MV-4-11 (cell line): ENCODE data around the gene NDC1.
A peak's percentile ranks its signal among the peaks of the same experiment; 100 is the strongest.
"Not testable (repeated sequence)": the region's sequence is repeated elsewhere in the genome, so short reads cannot be mapped to it uniquely, and the experiment has no call there.

Source experiments
- DNase-seq: peaks from one replicate; lab custom pipeline; 2025; lab: John Stamatoyannopoulos, UW

The NDC1 gene

GRCh38 chr1:53822931-53823330, 15.2 kb downstream of the NDC1 start:
- DNase-seq: peak; percentile 13

GRCh38 chr1:53821380-53821779, 16.7 kb downstream of the NDC1 start:
- DNase-seq: no peak

DNA sequence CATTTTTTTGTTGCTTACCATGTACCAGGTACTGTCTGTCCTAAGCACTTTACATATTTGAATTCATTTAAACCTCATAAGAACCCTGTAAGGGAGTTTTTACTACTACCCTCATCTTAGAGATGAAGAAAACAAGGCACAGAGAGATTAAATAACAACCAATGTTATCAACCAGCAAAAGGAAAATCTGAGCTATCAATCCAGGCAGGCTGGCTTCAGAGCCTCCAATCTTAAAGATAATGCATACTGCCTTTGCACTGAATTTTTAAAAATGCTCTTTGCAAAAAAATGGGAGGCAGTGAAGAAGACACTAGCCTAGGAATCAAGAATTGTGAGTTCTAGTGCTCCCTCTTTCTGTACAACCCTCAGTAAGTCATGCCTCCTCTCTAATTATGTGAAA, 18.7 kb downstream of the NDC1 start:
- DNase-seq: no peak

- DNase-seq: not testable (repeated sequence)
Observed at GRCh38 chr1:53816584-53816983, 21.5 kb downstream of the NDC1 start.

GRCh38 chr1:53815484-53815883, 22.6 kb downstream of the NDC1 start:
- not testable (repeated sequence) for DNase-seq

- peak; percentile 7 for DNase-seq
Observed at GRCh38 chr1:53811414-53811851, 26.7 kb downstream of the NDC1 start.

GRCh38 chr1:53810497-53810896, 27.6 kb downstream of the NDC1 start:
- DNase-seq: no peak

DNA sequence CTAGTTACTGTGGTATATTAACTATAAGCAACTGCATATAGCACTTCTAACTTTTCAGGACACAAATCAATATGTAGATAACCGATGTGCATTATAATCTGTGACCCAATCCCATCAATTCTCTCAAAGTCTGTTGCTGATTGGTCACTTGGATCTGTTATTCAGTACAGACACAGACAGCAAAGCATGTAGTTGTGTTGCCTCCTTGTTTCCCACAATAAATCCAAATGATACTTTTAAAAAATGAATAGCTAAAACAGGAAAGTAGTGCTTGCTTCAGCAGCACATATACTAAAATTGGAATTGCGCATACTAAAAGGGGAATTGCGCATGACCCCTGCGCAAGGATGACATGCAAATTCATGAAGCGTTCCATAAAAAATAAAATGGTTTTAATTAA, 28.1 kb downstream of the NDC1 start:
- DNase-seq: no peak

GRCh38 chr1:53807916-53808315, 30.2 kb downstream of the NDC1 start:
- no peak for DNase-seq

DNA sequence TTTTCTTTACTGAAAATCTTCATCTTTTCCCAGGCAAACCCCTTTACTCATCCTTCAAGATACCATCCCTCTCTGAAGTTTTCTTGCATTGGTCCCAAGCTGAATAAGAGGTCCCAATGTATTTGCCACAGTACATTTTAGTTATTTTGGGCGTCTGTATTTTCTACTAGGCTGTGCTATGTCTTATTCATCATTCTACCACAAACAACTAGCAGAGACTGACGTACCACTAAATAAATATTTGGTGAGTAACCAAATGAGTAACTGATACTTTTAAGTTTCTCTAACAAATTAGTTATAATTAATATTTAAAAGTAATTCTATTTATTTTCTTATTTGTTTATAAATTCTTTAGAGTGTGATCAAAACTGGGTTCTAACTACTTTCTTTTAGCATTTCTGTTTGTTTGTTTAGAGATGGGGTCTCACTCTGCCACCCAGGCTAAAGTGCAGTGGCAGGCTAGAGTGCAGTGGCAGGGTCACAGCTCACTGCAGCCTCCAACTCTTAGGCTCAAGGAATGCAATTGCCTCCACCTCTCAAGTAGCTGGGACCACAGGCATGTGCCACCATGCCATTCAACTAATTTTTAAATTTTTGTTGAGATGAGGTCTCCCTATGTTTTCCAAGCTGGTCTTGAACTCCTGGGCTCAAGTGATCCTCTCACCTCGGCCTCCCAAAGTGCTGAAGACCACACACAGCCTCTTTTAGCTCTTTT, 33.1 kb downstream of the NDC1 start:
- no peak for DNase-seq

DNA sequence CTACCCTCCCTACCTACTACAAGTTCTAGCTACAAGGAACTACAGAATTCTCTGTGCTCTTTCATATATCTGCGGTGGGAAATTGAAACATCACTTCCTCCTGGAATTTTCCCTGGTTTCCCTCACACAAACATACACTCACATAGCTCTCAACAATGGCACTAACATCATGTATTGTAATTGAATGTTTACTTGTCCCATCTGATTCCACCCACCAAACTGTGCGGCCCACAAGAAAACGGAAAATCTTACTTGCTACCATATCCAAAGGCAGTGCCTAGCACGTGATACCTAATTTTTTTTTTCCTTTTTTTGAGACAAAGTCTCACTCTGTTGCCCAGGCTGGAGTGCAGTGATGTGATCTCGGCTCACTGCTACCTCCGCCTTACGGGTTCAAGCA, 33.9 kb downstream of the NDC1 start:
- DNase-seq: no peak

GRCh38 chr1:53800621-53801020, 37.5 kb downstream of the NDC1 start:
- DNase-seq: no peak

DNA sequence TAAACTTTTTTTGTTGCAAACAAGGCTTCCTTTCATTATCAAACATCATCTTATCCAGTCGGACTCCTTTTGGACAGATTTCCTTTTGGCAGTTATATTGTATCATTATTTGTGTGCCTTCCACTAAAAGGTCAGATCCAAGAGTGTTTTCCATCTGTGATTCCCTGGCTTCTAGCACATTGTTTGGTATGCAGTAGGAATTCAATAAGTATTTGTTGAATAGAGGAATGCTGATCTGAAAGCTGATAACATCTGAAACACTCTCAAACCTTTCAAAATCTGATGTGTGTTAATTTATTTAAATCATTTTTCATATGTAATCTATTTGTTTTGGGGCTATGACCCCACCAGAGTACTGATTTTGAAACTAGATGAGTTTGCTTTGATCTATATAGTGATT, 39.0 kb downstream of the NDC1 start:
- no peak for DNase-seq

DNA sequence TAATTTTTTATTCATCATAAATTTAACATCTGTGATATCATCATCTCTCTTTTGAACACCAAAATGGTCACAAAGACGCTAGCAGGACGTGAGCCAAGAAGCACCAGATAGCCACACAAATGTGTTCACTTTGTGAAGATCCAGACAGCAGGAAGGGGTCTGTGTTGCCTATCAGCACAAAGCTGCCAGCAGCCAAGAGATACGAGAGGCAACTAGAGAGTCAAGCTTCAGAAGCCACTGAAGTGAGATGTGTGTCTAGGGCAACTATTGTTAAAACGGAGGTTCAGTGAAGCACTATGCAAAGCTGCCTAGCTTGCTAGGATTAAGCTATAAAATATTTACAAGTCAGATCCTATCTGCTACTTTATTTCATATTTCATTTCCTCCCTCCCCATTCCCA, 45.3 kb downstream of the NDC1 start:
- DNase-seq: no peak

DNA sequence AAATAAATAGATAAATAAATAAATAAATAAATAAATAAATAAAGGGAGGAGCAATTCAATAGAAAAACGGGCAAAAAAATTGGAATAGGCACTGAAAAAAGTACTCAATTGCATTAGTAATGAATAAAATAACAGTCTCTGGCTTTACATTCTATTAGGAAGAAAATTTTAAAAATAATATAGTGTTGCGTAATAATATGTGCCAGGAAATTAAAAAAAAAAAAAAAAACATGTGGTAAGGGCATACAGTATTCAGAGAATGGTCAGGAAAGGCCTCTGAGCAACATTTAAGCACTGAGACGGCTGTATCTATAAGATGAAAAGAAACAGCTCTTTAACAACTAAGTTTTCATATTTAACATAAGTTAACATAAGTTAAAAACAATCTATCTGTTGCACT, 50.4 kb downstream of the NDC1 start:
- DNase-seq: no peak

DNA sequence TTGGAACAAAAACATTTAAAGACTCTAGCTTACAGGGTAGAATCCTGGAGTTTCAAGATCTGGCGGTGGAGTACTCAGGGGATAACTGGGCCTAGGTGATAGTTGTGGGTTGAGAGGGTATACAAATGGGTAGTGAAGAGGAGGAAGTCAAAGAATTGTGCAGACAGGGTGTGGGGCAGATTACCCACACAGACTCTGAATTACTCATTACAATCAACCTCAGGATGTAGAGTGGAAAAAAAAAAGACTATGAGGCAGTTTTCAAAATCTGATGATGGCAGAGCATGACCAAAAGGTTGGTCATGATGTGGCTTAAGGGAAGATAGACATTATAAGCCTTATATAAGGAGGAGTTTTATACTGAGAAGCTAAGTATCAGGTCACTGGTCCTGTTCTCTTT, 55.0 kb downstream of the NDC1 start:
- peak; percentile 25 for DNase-seq

GRCh38 chr1:53781654-53782053, 56.4 kb downstream of the NDC1 start:
- peak; percentile 46 for DNase-seq

GRCh38 chr1:53777272-53777671, 60.8 kb downstream of the NDC1 start:
- no peak for DNase-seq

DNA sequence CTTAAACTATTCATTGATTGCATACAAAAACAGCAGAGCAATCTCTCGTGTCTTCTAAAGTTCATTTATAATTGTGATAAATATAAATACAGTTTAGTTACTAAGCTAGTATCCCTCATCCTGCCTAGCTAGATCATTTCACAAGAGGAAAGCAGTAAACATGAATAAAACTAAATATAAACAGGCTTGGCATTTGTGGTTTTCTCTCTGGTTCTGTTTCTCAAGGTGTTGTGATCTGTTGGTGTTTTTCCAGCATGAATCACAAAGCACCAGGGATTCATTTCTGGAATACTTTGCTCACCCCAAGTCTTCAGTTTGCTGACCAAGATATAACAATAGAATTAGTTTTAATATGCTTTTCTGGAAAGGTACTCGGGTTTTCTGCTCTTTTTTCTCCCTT, 66.4 kb downstream of the NDC1 start:
- no peak for DNase-seq

DNA sequence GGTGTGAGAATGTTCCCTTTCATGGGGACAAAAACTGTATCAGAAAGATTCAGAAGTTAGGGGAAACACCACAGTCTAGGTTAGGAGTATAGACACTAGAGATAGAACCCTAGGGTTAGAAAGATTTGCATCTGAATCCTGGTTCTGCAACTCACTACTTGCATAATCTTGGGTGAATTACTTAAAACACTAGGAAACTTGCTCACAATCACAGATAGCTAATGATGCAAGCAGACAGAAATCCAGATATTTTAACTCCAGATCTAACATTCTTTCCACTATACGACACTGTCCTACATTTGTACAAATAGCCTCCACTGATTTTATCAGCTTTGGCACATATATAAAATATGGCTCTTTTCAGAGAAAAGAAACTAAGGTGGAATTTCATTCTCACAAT, 68.3 kb downstream of the NDC1 start:
- DNase-seq: no peak

- no peak for DNase-seq
Observed at GRCh38 chr1:53769184-53769583, 68.9 kb downstream of the NDC1 start.

- no peak for DNase-seq
Observed at GRCh38 chr1:53766831-53767405, 71.2 kb downstream of the NDC1 start.

- no peak for DNase-seq
Observed at GRCh38 chr1:53766194-53766742, 71.8 kb downstream of the NDC1 start.

DNA sequence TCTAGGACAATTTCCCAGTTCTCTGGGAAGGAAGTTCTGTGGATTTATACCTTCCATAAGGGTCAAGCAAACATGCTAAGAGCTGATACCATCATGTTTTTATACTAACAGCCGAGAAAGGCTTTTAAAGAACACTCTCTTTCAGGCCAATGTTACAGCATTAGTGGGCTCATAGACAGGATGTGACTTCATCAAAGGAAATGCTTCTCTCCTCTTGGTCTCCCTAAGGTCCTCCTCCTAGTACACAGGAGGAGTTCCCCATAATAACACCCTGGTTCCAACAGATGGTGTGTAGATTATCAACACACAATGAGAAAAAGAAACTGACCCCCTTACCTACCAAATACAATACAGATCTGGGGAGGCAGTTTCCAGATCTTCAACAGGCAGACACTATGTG, 72.4 kb downstream of the NDC1 start:
- peak; percentile 40 for DNase-seq
